Liver (tissue), 9 donors: ENCODE results near the gene VPS52. TPM values are rescaled to one million over a fixed set of nuclear protein-coding genes. Genes with fewer than 3 reads are reported as not detected.

Source experiments
- DNase-seq: peaks from one replicate; pipeline ENCODE4 v3.0.0-alpha.2; 2017; ENCODE audit warnings: low spot score
- H3K27ac ChIP-seq, 2 donors: one replicate each; pipeline ENCODE4 v1.7.0; 2013; ENCODE audit warnings: inconsistent platforms in 2 of 2, low read length in 2 of 2, control low read depth in 1 of 2, low read depth in 1 of 2, mild to moderate bottlenecking in 1 of 2
- H3K27me3 ChIP-seq, 4 donors: one replicate each; pipeline versions ENCODE4 v1.6.1 to v1.7.0; 2013; ENCODE audit warnings: low read length in 3 of 4, inconsistent platforms in 1 of 4, mild to moderate bottlenecking in 1 of 4, moderate library complexity in 1 of 4; ENCODE audit not compliant: control insufficient read depth in 4 of 4, insufficient read depth in 4 of 4
- H3K36me3 ChIP-seq, 4 donors: one replicate each; pipeline versions ENCODE4 v1.6.1 to v1.7.0; 2013; ENCODE audit warnings: low read length in 3 of 4, mild to moderate bottlenecking in 3 of 4, low read depth in 1 of 4, moderate library complexity in 1 of 4; ENCODE audit not compliant: control insufficient read depth in 4 of 4, insufficient read depth in 3 of 4
- H3K4me1 ChIP-seq, 4 donors: one replicate each; pipeline versions ENCODE4 v1.6.1 to v1.7.0; 2013; ENCODE audit warnings: low read length in 3 of 4, mild to moderate bottlenecking in 3 of 4, moderate library complexity in 1 of 4; ENCODE audit not compliant: control insufficient read depth in 4 of 4, insufficient read depth in 4 of 4
- H3K4me3 ChIP-seq, 3 donors: one replicate each; pipeline versions ENCODE4 v1.6.1 to v1.7.0; 2013; ENCODE audit warnings: low read length in 3 of 3, control low read depth in 1 of 3, low read depth in 1 of 3, mild to moderate bottlenecking in 1 of 3
- H3K9ac ChIP-seq, 2 donors: one replicate each; pipeline ENCODE4 v1.7.0; 2013; ENCODE audit warnings: low read length in 2 of 2, mild to moderate bottlenecking in 2 of 2, moderate library complexity in 2 of 2, control low read depth in 1 of 2, low read depth in 1 of 2
- H3K9me3 ChIP-seq, 4 donors: one replicate each; pipeline versions ENCODE4 v1.6.1 to v1.7.0; 2013; ENCODE audit warnings: low read length in 3 of 4; ENCODE audit not compliant: control insufficient read depth in 4 of 4
- EGR1 ChIP-seq, 2 donors: IDR thresholded peaks; 2 replicates each; pipeline ENCODE4 v1.6.1; 2016 to 2018; ENCODE audit warnings: antibody characterized with exemption in 2 of 2, low read depth in 2 of 2
- FOXA1 ChIP-seq: IDR thresholded peaks from 2 replicates; pipeline ENCODE4 v1.6.1; 2016; ENCODE audit warnings: antibody characterized with exemption
- FOXA2 ChIP-seq: IDR thresholded peaks from 2 replicates; pipeline ENCODE4 v1.6.1; 2016; ENCODE audit warnings: antibody characterized with exemption
- GABPA ChIP-seq, 2 donors: IDR thresholded peaks in 1 of 2; conservative IDR thresholded peaks in 1 of 2; 2 replicates each; pipeline ENCODE4 v1.6.1; 2016; ENCODE audit warnings: antibody characterized with exemption in 2 of 2, mild to moderate bottlenecking in 1 of 2, moderate library complexity in 1 of 2
- HNF4A ChIP-seq, 2 donors: conservative IDR thresholded peaks; 2 replicates each; pipeline ENCODE4 v1.6.1; 2016; ENCODE audit warnings: antibody characterized with exemption in 2 of 2, mild to moderate bottlenecking in 2 of 2
- HNF4G ChIP-seq: IDR thresholded peaks from 2 replicates; pipeline ENCODE4 v1.6.1; 2016; ENCODE audit warnings: antibody characterized with exemption
- JUND ChIP-seq, 2 donors: IDR thresholded peaks; 2 replicates each; pipeline ENCODE4 v1.6.1; 2016; ENCODE audit warnings: antibody characterized with exemption in 2 of 2
- NR2F2 ChIP-seq: IDR thresholded peaks from 2 replicates; pipeline ENCODE4 v1.6.1; 2016; ENCODE audit warnings: antibody characterized with exemption
- RAD21 ChIP-seq, 2 donors: IDR thresholded peaks; 2 replicates each; pipeline ENCODE4 v1.6.1; 2016; ENCODE audit warnings: antibody characterized with exemption in 2 of 2, mild to moderate bottlenecking in 2 of 2
- RXRA ChIP-seq, 2 donors: IDR thresholded peaks; 2 replicates each; pipeline ENCODE4 v1.6.1; 2017 to 2018; ENCODE audit warnings: antibody characterized with exemption in 2 of 2, mild to moderate bottlenecking in 1 of 2
- SP1 ChIP-seq: IDR thresholded peaks from 2 replicates; pipeline ENCODE4 v1.6.1; 2018; ENCODE audit warnings: antibody characterized with exemption, mild to moderate bottlenecking
- TAF1 ChIP-seq: conservative IDR thresholded peaks from 2 replicates; pipeline ENCODE4 v1.6.1; 2016; ENCODE audit warnings: antibody characterized with exemption, mild to moderate bottlenecking
- YY1 ChIP-seq: IDR thresholded peaks from 2 replicates; pipeline ENCODE4 v1.6.1; 2016; ENCODE audit warnings: antibody characterized with exemption, mild to moderate bottlenecking
- WGBS: extraction: QIAGEN DNeasy Blood & Tissue Kit; methylation state at CpG from one replicate; pipeline ENCODE4 v1.1.7; 2013; 5-methylcytosine and 5-hydroxymethylcytosine counted together
- polyA plus RNA-seq, 2 donors: library from polyadenylated mRNA; stranded (reverse) in 1 of 2; unstranded in 1 of 2; fragments of 200-250 nt in 1 of 2; fragments of >200 nt in 1 of 2; fragmentation: Nextera tagmentation in 1 of 2; extraction: Ambion mirVana in 1 of 2; gene quantifications; one replicate each; pipeline versions ENCODE4 v1.2.1 to v1.2.3, GENCODE V29; 2013 to 2015
- total RNA-seq, 2 donors: library from RNA; depleted of rRNA; stranded (reverse); fragments of >200 nt; gene quantifications; one replicate each; pipeline ENCODE4 v1.2.3, GENCODE V29; 2014
- TF ChIP-seq, protein P1 (sequence below): IDR thresholded peaks from 2 replicates; pipeline ENCODE4 v1.6.1; 2016; ENCODE audit warnings: antibody characterized with exemption
- TF ChIP-seq, protein P2 (sequence below): IDR thresholded peaks from 2 replicates; pipeline ENCODE4 v1.6.1; 2016; ENCODE audit warnings: antibody characterized with exemption
- TF ChIP-seq, protein P3 (sequence below): IDR thresholded peaks from 2 replicates; pipeline ENCODE4 v1.6.1; 2016; ENCODE audit warnings: antibody characterized with exemption, mild to moderate bottlenecking
- TF ChIP-seq, protein P4 (sequence below): IDR thresholded peaks from 2 replicates; pipeline ENCODE4 v1.6.1; 2016; ENCODE audit warnings: antibody characterized with exemption
- TF ChIP-seq, protein P5 (sequence below): fragments of 150-350 bp; IDR thresholded peaks from 2 replicates; pipeline ENCODE4 v1.5.1; 2017; ENCODE audit warnings: improper control_type of control experiment, low read depth, low read length; ENCODE audit not compliant: missing input control
- donor health status: healthy.
- donor health status: healthy.
- donor health status: healthy.
- donor health status: healthy.
- donor health status: healthy.

Gene VPS52
- total and polyA plus RNA-seq, 4 donors, result 21.3 to 33.4 (median 25.3) TPM

DNA sequence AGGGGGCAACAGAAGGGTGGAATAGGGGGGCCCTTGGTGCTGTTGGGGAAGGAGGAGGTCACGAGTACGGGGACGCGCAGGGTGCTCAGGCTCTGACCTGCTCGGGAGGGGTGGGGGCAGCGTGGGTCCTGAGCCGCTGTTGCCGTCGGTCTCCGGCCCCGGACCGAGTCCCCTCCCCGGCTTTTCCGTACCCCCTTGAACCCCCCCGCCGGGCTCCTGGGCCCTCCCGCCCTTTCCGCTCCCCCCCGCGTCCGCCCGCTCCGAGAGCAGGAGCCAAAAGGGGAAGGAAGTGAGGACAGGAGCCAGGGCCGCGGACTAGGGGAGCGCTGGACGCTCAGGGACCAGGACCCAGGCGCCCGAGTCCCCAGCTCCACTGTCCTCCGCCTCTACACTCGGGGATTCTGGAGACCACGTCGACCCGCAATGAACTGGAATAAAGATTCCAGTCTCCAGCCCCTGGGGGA lies 27.1 kb upstream of the VPS52 start, which contains the start of gene RGL2:
Gene RGL2, minus strand, starts transcription at position 170 of the 464 bp plus-strand sequence. CDS start 332 bp downstream, outside the sequence.
- Histone ChIP-seq H3K4me1 (peaks cover 8 to 30% (median 25%) of the 10 kb centered on the region in 4 donors), H3K4me3 (peak within 1 kb of the TSS; percentile 64 to 99 (median 89)), H3K9me3 (no peaks in the 10 kb centered on the region), H3K27me3 (no peaks in the 10 kb centered on the region), H3K9ac (peak within 1 kb of the TSS; percentile 82 to 91), H3K27ac (peak within 1 kb of the TSS; percentile 95 to 98), H3K36me3 (peaks cover 0 to 21% (median 14%) of the 10 kb centered on the region in 4 donors)
- TF ChIP-seq HNF4G, result no peak
- no peak for TF ChIP-seq NR2F2
- TF ChIP-seq EGR1 (IDR thresholded peaks at IDR 0.05; ENCODE audit: low read depth in 2 of 2), result no peak
- TF ChIP-seq, protein P1, sequence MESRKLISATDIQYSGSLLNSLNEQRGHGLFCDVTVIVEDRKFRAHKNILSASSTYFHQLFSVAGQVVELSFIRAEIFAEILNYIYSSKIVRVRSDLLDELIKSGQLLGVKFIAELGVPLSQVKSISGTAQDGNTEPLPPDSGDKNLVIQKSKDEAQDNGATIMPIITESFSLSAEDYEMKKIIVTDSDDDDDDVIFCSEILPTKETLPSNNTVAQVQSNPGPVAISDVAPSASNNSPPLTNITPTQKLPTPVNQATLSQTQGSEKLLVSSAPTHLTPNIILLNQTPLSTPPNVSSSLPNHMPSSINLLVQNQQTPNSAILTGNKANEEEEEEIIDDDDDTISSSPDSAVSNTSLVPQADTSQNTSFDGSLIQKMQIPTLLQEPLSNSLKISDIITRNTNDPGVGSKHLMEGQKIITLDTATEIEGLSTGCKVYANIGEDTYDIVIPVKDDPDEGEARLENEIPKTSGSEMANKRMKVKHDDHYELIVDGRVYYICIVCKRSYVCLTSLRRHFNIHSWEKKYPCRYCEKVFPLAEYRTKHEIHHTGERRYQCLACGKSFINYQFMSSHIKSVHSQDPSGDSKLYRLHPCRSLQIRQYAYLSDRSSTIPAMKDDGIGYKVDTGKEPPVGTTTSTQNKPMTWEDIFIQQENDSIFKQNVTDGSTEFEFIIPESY, result no peak
- TF ChIP-seq, protein P2, sequence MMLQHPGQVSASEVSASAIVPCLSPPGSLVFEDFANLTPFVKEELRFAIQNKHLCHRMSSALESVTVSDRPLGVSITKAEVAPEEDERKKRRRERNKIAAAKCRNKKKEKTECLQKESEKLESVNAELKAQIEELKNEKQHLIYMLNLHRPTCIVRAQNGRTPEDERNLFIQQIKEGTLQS, result no peak
- TF ChIP-seq, protein P3, sequence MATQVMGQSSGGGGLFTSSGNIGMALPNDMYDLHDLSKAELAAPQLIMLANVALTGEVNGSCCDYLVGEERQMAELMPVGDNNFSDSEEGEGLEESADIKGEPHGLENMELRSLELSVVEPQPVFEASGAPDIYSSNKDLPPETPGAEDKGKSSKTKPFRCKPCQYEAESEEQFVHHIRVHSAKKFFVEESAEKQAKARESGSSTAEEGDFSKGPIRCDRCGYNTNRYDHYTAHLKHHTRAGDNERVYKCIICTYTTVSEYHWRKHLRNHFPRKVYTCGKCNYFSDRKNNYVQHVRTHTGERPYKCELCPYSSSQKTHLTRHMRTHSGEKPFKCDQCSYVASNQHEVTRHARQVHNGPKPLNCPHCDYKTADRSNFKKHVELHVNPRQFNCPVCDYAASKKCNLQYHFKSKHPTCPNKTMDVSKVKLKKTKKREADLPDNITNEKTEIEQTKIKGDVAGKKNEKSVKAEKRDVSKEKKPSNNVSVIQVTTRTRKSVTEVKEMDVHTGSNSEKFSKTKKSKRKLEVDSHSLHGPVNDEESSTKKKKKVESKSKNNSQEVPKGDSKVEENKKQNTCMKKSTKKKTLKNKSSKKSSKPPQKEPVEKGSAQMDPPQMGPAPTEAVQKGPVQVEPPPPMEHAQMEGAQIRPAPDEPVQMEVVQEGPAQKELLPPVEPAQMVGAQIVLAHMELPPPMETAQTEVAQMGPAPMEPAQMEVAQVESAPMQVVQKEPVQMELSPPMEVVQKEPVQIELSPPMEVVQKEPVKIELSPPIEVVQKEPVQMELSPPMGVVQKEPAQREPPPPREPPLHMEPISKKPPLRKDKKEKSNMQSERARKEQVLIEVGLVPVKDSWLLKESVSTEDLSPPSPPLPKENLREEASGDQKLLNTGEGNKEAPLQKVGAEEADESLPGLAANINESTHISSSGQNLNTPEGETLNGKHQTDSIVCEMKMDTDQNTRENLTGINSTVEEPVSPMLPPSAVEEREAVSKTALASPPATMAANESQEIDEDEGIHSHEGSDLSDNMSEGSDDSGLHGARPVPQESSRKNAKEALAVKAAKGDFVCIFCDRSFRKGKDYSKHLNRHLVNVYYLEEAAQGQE, result no peak
- TF ChIP-seq GABPA (IDR thresholded peaks at IDR 0.05 in 1 of 2, conservative IDR thresholded peaks at IDR 0.05 in 1 of 2), result no peak
- TF ChIP-seq RXRA (IDR thresholded peaks at IDR 0.05), result no peak
- TF ChIP-seq FOXA1, result no peak
- TF ChIP-seq SP1, result no peak
- TF ChIP-seq FOXA2, result no peak
- TF ChIP-seq YY1, result no peak
- no peak for TF ChIP-seq RAD21 (IDR thresholded peaks at IDR 0.05)
- TF ChIP-seq, protein P4, sequence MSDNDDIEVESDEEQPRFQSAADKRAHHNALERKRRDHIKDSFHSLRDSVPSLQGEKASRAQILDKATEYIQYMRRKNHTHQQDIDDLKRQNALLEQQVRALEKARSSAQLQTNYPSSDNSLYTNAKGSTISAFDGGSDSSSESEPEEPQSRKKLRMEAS, result no peak
- TF ChIP-seq, protein P5, sequence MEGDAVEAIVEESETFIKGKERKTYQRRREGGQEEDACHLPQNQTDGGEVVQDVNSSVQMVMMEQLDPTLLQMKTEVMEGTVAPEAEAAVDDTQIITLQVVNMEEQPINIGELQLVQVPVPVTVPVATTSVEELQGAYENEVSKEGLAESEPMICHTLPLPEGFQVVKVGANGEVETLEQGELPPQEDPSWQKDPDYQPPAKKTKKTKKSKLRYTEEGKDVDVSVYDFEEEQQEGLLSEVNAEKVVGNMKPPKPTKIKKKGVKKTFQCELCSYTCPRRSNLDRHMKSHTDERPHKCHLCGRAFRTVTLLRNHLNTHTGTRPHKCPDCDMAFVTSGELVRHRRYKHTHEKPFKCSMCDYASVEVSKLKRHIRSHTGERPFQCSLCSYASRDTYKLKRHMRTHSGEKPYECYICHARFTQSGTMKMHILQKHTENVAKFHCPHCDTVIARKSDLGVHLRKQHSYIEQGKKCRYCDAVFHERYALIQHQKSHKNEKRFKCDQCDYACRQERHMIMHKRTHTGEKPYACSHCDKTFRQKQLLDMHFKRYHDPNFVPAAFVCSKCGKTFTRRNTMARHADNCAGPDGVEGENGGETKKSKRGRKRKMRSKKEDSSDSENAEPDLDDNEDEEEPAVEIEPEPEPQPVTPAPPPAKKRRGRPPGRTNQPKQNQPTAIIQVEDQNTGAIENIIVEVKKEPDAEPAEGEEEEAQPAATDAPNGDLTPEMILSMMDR, result no peak
- TF ChIP-seq TAF1, result no peak
- no peak for TF ChIP-seq JUND (IDR thresholded peaks at IDR 0.05)
- no peak for TF ChIP-seq HNF4A (conservative IDR thresholded peaks at IDR 0.05)
- under 1% methylated on average over 34 of the region's 34 CpGs for WGBS
- DNase-seq, result no peak
